KOPT-K1 (cell line): ENCODE results near the gene RNF213.

Experiments
- H3K27ac ChIP-seq: fragments of 200-600 bp; sonication (generic); 2 replicates; pipeline ENCODE4 v1.5.1; 2016; ENCODE audit warnings: antibody characterized with exemption, mild to moderate bottlenecking, low read depth, low read length; ENCODE audit not compliant: poor library complexity, severe bottlenecking
- H3K36me3 ChIP-seq: fragments of 200-600 bp; sonication (generic); 2 replicates; pipeline ENCODE4 v1.5.1; 2017; ENCODE audit warnings: antibody characterized with exemption, mild to moderate bottlenecking, low read length, moderate library complexity; ENCODE audit not compliant: insufficient read depth
- H3K9me3 ChIP-seq: fragments of 200-600 bp; sonication (generic); 2 replicates; pipeline ENCODE4 v1.5.1; 2017; ENCODE audit warnings: antibody characterized with exemption, low read length, mild to moderate bottlenecking; ENCODE audit not compliant: insufficient read depth, poor library complexity, severe bottlenecking

RNF213 gene

DNA sequence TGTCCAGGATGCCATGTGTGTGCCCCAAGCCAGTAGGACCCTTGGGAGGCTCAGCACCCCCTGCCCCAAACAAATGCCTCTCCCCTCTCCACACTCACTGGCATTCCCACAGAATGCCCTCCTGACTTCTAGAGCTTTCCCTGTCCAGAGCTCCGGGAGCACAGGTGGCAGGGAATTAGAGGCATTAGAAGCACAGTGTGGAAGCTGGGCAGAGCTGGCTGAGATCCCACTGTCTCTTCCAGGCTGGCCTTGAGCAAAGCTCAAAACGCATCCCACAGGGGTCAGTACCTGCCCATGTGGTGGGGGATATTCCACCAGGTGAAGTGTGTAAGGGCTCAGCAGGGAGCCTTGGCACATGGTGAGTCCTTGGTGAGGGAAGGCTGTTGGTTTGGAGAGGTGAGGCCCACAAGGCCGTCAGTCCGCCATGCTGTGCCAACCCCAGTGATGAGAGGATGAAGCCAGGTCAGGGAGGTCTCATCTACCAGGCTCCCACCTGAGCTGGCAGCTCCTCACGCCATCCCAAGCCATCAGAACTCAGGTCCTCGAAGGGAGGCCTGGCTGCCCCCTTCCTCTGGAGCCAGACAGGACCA lies 172.4 kb downstream of the RNF213 start:
- H3K36me3 ChIP-seq = no peaks in the 10 kb centered on the region

DNA sequence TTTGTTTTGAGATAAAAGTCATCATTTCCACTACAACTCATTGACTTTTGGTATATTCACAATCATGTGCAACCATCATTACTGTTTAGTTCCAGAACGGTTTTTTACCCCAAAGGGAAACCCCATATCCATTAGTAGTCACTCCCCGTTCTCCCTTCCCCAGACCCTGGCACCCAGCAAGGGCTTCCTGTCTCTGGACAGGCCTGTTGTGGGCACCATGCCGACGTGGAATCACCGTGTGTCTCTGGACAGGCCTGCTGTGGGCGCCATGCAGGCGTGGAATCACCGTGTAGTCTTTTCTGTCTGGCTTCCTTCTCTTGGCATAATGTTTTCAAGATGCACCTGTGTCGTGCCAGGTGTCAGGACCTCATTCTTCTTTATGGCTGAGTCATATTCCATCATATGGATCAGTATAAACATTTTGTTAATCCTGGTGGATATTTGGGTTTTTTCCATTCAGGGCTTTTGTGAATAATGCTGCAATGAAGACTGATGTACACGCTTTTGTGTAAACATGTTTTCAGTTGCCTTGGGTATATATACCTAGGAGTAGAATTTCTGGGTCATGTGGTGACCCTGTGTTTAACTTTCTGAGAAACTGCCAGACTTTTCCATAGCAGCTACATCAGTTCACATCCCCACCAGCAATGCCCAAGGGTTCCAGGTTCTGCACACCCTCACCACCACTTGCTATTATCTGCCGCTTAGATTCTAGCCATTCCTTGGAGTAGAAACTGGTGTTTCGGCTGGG lies 173.4 kb downstream of the RNF213 start:
- H3K27ac ChIP-seq = no peak overlapping the region
- H3K36me3 ChIP-seq = no peaks in the 10 kb centered on the region
- peaks cover 3% of the 10 kb centered on the region for H3K9me3 ChIP-seq

More for the DNA sequence above, 172.4 kb downstream of the RNF213 start:
- no peak overlapping the region for H3K27ac ChIP-seq
- peaks cover 3% of the 10 kb centered on the region for H3K9me3 ChIP-seq

DNA sequence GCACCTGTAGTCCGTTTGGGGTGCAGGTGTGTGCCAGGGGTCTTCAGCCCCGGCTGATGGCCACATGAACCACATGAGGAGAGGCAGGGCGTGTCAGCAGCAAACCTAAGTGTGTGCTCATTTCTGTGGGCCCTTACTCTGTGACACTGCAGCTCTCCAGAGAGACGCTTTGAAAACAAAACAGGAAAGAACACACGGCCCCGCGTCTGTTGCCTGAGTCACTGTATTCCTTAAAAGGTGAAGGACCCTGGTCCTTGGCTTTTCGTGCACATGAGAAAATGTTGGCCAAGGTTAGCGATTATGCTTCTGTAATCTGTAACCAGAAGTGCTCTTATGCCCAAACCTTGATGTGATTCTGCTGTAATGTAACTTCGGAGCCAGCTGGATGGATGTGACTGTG lies 176.9 kb downstream of the RNF213 start:
- Histone ChIP-seq H3K27ac (no peak overlapping the region), H3K36me3 (no peaks in the 10 kb centered on the region), H3K9me3 (peaks cover 3% of the 10 kb centered on the region)

DNA sequence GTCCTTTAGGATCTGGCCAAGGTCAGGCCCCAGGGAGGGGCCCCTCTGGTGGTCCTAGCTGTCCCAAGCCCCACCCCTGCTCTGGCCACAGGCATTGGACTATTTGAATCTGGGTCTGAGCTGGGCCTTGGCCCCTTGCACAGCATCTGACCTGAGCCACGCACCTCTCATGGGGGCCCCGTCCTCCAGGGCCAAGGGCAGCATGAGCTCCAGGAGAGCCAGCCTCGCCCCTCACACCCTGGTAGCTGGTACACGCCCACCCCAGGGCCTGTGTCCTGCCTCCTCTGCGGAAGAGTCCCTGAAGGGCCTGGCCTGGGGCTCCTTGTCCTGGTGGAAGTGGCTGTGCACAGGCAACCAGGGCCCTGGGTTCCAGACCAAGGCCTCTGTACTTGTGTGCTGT lies 178.2 kb downstream of the RNF213 start:
- no peak overlapping the region for H3K27ac ChIP-seq
- no peaks in the 10 kb centered on the region for H3K36me3 ChIP-seq
- H3K9me3 ChIP-seq = peaks cover 3% of the 10 kb centered on the region

DNA sequence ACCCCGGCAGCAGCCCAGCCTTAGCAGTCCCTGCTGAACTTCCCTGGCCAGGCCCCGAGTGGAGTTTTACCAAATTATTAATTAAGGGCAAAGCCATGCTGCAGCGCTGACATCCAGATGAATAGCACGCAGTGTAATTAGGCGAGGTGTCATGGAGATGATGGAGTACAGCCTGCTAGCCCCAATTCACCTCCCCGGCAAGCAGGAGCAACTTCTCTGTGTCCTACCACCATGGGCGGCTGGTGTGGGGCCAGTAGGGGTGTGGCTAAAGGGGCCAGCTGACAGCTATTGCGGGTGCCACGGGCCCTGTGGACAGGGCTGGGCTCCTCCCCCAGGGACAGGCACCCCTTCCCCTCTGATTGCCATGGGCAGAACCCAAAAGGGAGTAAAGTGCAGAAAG lies 178.8 kb downstream of the RNF213 start:
- H3K27ac ChIP-seq = no peak overlapping the region
- H3K36me3 ChIP-seq = no peaks in the 10 kb centered on the region
- peaks cover 3% of the 10 kb centered on the region for H3K9me3 ChIP-seq

DNA sequence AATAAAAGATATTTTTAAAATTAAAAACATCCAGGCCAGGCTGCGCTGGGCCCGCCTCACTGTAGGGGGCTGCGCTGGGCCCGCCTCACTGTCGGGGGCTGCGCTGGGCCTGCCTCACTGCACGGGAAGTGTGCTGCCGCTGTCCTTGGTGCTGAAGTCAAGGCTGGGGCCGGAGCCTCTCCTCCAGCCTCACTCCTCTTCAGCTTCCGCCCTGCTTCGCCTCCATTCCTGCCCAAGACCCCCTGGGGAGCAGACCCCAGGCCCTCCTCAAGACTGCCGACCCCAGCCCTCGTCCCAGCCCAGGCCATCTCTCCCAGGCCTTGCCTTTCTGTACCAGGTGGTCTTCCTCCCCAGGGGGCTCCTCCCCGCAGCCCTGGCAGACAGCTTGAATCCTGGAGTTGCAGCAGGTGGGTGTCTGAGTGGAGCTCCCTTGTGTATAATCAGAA lies 180.5 kb downstream of the RNF213 start:
- Histone ChIP-seq H3K27ac (no peak overlapping the region), H3K9me3 (no peaks in the 10 kb centered on the region), H3K36me3 (no peaks in the 10 kb centered on the region)

DNA sequence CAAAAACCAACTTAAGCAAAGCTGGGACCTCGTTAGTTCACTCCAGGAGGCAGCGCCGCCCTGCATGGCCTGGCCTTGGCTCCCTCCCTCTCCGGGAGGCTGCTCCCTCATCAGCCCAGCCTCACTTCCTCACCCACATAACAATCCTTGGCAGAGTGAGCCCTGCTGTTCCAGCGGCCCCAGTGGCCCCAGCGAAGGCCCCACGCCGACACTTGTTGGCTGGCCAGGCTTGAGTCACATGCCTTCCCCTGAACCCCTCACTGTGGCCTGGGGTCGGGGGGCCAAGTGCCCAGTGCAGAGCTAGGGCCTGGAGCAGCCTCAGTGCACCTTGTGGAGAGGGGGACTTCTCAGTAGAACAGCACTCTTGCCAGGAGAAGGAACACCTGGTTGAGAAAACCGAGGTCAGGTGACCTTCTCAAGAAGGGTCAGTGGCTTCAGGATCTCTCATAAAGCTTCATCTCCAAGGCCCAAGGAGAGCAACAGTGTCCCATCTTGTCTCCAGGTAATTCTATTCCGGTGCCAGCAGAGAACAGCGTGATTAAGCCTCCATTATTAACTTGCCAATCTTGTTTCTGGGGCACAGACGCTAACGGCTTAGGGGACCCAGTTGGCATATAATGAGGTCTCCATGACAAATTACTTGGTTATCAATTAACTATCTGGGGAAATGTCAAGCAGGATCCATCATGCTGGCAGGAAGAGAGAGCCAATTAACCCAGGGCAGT lies 181.1 kb downstream of the RNF213 start:
- Histone ChIP-seq H3K27ac (no peak overlapping the region), H3K36me3 (no peaks in the 10 kb centered on the region)

DNA sequence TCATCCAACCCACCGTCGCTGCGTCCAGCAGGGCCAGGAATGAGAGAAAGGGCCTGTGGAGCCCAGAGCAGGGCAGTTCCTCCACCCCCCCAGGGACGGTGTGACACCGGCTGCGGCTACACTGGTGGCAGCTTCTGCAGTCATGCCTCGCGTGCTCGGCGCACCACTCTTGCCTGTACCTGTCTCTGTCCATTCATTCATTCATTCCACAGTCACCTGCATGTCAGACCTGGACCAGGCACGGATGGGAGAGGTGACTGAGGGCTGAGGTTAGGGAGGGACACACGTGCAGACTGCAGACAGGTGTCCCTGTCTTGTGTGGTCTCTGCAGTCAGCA lies 181.6 kb downstream of the RNF213 start:
- H3K27ac ChIP-seq = no peak overlapping the region
- no peaks in the 10 kb centered on the region for H3K36me3 ChIP-seq
- H3K9me3 ChIP-seq = no peaks in the 10 kb centered on the region

More for the DNA sequence above, 181.1 kb downstream of the RNF213 start:
- no peaks in the 10 kb centered on the region for H3K9me3 ChIP-seq

DNA sequence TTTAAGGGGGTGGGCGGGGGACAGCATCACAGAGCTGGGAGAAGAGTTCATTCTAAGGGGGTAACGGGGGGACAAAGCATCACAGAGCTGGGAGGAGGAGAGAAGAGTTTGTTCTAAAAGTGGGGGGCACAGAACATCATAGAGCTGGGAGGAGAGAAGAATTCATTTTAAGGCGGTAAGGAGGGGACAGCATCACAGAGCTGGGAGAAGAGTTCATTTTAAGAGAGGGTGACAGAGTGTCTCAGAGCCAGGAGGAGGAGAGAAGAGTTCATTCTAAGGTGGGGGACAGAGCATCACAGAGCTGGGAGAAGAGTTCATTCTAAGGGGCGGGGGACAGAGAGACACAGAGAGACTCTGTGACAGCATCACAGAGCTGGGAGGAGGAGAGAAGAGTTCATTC lies 182.1 kb downstream of the RNF213 start:
- no peaks in the 10 kb centered on the region for H3K36me3 ChIP-seq
- no peaks in the 10 kb centered on the region for H3K9me3 ChIP-seq
- H3K27ac ChIP-seq = no peak overlapping the region

DNA sequence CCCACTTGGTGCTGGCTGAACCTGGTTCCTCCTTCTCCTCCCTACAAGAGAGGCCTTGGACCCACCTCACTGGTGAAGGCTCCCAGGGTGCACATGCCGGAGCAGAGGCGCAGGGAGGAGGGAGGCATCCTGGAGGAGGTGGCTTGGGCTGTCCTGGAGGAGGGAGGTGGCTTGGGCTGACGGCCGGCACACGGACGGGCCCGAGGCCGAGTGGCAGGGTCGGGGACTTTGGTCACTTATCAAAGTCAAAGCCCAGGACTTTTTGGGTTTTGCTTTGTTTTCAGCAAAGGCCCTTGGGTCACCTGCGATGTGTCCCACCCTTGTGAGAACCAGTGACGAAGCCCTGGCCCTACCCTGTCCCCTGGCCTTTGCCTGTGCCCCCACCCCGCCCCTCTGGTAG lies 182.8 kb downstream of the RNF213 start:
- H3K27ac ChIP-seq = no peak overlapping the region

DNA sequence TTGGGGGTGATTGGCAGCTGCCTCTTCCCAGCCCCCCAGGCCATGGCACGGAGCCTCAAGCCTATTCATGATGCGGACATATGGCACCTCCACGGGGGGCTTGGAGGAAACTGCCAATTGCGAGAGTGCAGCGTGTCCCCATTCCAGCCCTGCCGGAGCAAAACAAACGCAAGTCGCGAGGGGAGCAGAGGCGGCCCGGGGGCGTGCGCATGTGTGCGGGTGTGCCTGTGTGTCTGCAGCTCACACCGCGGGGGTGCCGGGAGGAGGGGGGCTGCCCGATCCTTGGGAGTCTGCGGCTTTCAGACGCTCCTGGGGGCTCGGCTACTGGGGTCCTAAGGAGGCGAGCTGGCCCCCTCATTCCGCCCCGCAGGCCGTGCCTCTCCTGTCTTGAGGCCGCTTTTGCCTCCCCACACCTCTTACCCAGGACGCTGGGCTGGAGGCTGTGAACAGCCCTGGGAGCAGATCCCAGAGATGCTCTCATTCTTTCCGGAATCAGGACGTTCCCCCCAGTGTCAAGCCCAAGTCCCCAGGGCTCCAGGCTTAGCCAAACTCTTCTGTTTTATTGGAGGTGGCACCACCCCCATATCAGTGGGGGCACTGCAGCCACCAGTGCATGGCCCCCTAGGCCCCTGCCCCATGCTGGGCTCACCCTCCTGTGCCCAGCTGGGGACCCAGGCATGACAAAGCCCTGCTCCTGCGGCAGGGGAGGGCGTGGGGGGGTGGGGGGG lies 183.4 kb downstream of the RNF213 start:
- no peaks in the 10 kb centered on the region for H3K9me3 ChIP-seq
- no peak overlapping the region for H3K27ac ChIP-seq
- H3K36me3 ChIP-seq = no peaks in the 10 kb centered on the region

More for the DNA sequence above, 182.8 kb downstream of the RNF213 start:
- H3K36me3 ChIP-seq = no peaks in the 10 kb centered on the region
- no peaks in the 10 kb centered on the region for H3K9me3 ChIP-seq

DNA sequence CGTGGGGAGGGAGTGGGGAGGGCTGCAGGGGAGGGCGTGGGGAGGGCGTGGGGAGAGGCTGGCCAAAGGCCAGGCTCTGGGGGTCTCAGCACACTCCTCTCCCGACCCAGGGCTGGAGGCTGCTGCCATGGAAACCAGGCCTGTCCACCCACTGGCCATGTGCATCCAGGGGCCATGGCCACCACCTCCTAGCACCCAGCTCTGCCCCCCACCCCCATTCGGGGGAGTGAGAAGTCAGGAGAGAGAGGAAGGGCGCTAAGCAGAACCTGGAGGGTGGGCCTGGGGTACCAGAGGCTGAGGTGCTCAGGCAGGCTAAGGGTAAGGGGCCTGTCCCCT lies 184.0 kb downstream of the RNF213 start:
- H3K27ac ChIP-seq = no peak overlapping the region
- no peaks in the 10 kb centered on the region for H3K36me3 ChIP-seq
- H3K9me3 ChIP-seq = no peaks in the 10 kb centered on the region

DNA sequence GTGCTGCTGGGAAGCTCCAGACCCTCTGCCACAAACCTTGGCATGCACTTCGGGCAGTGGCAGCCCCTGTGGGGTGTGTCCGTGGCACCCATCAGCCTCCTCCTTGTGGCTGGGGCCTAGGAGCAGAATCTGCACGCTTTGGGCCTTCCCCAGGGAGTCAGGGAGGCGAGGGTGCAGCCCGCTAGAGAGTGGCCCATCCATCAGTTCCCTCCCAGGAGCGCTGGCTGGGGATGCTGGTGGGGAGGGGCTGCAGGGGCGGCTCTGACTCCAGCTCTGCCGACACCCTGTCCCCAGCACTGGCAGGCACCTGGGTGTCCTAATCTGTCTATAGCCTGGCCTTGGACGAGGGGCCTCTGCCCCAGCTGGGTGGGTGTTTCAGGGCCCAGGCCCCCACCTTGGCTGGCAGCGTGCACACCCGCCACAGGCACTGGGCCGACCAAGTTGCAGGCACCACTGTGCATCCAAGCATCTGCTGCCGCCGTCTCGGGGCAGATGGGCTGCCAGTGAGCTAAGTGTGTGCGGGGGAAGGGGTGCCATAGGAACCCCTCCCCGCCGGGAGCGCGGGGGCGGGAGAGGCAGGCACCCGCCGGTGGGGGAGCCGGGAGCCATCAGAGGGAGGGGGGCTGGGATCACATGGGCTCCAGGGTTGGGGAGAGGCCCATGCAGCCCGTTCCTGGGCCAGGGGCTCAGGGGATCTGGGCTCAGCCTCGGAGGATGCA lies 184.5 kb downstream of the RNF213 start:
- no peaks in the 10 kb centered on the region for H3K9me3 ChIP-seq
- H3K36me3 ChIP-seq = no peaks in the 10 kb centered on the region
- H3K27ac ChIP-seq = no peak overlapping the region

DNA sequence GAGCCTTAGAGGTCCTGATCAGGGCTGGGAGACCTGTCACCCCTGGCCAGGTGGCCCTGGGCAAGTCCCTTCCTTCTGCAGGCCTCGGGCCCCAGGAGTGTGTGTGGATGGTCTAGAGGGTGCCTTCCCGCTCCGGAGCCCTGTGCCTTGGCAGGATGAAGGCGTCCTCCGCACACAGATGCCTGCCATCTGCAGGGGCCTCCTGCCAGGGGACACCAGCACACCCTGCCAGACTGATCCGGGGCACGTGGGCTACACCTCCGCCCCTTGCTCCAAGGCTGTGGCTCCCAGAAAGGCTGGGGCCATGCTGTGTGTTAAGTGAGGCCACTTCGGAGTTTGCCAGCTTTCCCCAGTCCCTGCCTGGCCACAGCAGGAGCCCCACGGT lies 185.1 kb downstream of the RNF213 start:
- Histone ChIP-seq H3K27ac (no peak overlapping the region), H3K36me3 (no peaks in the 10 kb centered on the region), H3K9me3 (no peaks in the 10 kb centered on the region)
